Activated CD8-positive, alpha-beta memory T cell treated with anti-CD3 and anti-CD28 coated beads for 1 hour (primary cell): ENCODE data around the gene ING1.
A peak's percentile ranks its signal among the peaks of the same experiment; 100 is the strongest.
"Not testable (repeated sequence)": the region's sequence is repeated elsewhere in the genome, so short reads cannot be mapped to it uniquely, and the experiment has no call there.

Experiments used
- DNase-seq, 2 donors: peaks; one replicate each; pipeline ENCODE4 v3.0.0-alpha.2; 2020; ENCODE audit warnings: low read depth in 1 of 2; ENCODE audit errors: extremely low read depth in 1 of 2

The ING1 gene

GRCh38 chr13:110714797-110715394, 1.4 kb downstream of the ING1 start:
- DNase-seq: peak in 1 of 2 donors; percentile 40

- peak; percentile 89 to 93 for DNase-seq
Observed at GRCh38 chr13:110715395-110716246, 2.1 kb downstream of the ING1 start.

GRCh38 chr13:110716247-110716515, 2.7 kb downstream of the ING1 start:
- no peak for DNase-seq

- DNase-seq: no peak
Observed at GRCh38 chr13:110719036-110719710, 5.7 kb downstream of the ING1 start.

- DNase-seq: no peak
Observed at GRCh38 chr13:110722971-110723370, 9.5 kb downstream of the ING1 start.

GRCh38 chr13:110723598-110723997, 10.1 kb downstream of the ING1 start:
- DNase-seq: no peak

- not testable (repeated sequence) for DNase-seq
Observed at GRCh38 chr13:110726153-110726552, 12.7 kb downstream of the ING1 start.

GRCh38 chr13:110726726-110727125, 13.2 kb downstream of the ING1 start:
- DNase-seq: peak in 1 of 2 donors; percentile 22

GRCh38 chr13:110731072-110731471, 17.6 kb downstream of the ING1 start:
- no peak for DNase-seq

GRCh38 chr13:110734561-110734960, 21.1 kb downstream of the ING1 start:
- no peak for DNase-seq

GRCh38 chr13:110737555-110737954, 24.1 kb downstream of the ING1 start:
- DNase-seq: no peak

GRCh38 chr13:110743687-110744086, 30.2 kb downstream of the ING1 start:
- no peak for DNase-seq

GRCh38 chr13:110746438-110746837, 32.9 kb downstream of the ING1 start:
- DNase-seq: no peak

GRCh38 chr13:110748271-110748670, 34.8 kb downstream of the ING1 start:
- no peak for DNase-seq

GRCh38 chr13:110756219-110756631, 42.7 kb downstream of the ING1 start:
- no peak for DNase-seq

- DNase-seq: no peak
Observed at GRCh38 chr13:110757296-110757695, 43.8 kb downstream of the ING1 start.

- DNase-seq: no peak
Observed at GRCh38 chr13:110758195-110758805, 44.8 kb downstream of the ING1 start.

GRCh38 chr13:110759710-110760109, 46.2 kb downstream of the ING1 start:
- DNase-seq: no peak

GRCh38 chr13:110760611-110761010, 47.1 kb downstream of the ING1 start:
- DNase-seq: no peak

- no peak for DNase-seq
Observed at GRCh38 chr13:110766671-110767430, 53.4 kb downstream of the ING1 start.

- no peak for DNase-seq
Observed at GRCh38 chr13:110767476-110767875, 54.0 kb downstream of the ING1 start.
